NCI-H2227 (cell line): ENCODE data around the gene RERE.

Experiments
- DNase-seq: peaks from one replicate; lab custom pipeline; 2025; ENCODE audit not compliant: unreplicated experiment; lab: John Stamatoyannopoulos, UW

Gene RERE

DNA sequence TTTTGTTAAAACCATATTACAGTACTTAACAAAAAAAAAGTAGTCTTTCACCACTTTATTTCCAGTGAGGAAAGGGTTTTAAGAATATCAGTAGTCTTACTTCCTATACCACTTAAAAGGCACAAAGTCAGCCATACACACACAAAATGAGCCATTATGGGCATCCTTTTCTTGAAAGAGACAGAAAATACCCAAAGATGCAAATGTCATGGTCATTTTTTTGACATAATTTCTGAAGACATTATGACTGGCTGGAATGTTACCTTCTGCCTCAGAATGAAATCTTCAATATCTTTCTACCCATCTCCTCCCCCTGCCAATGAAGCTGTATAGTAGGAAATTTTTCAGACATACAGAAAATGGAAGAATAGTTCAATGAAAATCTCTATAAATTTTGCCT lies 261.9 kb downstream of the RERE start:
- no peak for DNase-seq

DNA sequence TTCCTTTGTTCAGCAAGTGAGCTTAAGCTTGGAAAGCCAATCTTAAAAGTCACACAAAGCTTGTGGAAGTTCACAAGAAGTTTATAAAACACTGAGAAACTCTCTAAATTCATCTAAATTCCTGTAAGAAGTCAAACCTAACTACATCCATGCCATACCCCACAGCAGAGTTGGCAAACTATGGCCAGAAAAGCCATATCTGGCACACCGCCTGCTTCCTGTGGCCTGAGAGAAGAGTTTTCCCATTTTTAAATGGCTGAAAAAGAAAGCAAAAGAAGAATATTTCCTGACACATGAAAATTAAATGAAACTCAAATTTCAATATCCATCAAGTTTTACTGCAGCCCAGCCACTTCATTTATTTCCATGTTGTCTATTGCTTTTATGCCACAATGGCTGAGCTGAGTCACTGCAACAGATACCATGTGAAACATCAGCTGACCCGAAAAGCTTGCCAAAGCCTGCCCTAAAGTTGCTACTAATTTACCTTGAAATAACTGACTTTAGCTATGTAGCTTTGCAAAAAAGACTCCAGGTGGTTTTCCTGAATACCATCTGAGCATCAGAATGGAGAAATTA lies 262.4 kb downstream of the RERE start:
- no peak for DNase-seq

DNA sequence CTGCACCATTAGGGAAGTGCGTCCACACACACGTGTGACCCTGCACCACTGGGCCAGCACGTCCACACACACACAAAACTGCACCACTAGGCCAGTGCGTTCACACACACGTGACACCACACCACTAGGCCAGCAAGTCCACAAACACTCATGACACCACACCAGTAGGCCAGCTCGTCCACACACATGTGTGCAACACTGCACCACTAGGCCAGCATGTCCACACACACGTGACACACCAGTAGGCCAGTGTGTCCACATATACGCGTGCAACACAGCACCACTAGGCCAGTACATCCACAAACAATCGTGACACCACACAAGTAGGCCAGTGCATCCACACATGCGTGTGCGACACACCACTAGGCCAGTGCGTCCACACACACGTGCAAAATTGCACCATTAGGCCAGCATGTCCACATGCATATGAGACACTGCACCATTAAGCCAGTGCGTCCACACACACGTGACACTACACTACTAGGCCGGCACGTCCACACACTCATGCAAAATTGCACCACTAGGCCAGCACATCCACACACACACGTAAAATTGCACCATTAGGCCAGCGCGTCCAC lies 264.5 kb downstream of the RERE start:
- no peak for DNase-seq

DNA sequence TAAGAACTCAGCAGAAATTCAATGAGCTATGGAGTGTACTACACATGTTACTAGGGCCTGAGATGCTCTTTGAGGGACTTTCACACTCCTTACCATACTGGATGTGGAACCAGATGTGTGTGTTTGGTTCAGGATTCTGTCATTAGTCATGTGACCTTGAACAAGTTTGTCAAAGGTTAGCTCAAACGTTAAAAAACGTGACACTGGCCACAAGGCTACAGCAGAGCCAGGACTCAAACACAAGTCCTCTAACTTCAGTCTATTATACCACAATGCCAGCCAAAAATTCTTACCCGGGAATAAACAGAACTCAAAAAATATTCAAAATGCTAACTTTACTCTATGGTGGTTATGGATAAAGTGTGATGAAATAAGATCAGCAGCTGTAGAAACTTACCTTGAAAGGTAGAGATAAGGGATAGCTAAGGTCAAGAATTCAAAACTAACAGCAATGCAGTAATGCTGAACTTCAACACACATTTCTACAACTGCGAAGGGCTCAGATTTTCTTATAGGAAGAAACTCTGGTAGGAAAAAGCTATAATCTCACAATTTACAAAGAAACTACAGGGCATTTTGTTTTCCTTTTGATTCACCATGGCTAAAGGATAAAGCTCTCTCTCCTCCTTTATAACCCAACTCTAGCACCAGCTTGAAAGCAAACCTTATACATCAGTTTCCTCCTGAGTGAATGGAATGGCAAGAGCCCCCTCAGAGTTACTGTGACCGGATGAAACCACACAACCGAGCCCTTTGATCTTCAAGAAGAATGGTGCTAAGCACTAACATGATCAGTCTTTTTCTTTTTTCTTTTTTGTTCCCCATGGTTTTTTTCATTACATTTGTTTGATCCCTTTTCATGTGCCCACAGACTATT lies 265.6 kb downstream of the RERE start:
- no peak for DNase-seq

DNA sequence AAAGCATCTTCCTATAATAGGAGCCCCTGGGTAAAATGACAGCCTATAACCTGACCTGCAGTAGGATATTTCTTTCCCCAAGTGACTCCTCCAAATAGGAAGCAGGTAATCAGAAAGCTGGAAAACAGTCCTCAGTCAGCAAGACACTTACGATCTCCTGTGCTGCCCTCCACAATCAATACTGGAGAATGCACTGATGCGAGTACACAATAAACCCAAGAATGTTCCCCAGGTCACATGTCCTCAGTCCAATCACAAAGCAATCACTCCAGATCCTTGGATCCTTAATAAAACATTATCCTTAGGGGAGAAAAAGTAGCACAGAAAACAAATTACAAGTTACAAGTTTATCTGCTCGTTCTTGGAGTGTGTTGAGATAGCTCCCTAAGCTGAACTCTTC lies 266.4 kb downstream of the RERE start:
- no peak for DNase-seq

DNA sequence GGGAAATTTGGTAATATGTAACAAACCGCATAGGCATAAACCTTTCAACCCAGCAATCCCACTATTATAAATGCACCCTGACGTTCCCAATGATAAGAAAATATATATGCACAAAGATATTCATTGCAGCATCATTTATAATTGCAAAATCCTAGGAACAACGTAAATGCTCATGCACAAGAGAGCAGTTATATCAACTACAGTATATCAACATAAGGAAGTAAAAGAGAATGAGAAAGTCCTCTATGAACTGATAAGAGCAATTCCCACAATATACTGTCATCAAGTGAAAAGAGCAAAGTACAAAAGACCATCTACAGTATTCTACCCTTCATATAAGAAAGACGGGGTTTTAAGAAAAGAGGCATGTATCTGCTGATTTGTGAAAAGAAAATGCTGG lies 269.6 kb downstream of the RERE start:
- no peak for DNase-seq

DNA sequence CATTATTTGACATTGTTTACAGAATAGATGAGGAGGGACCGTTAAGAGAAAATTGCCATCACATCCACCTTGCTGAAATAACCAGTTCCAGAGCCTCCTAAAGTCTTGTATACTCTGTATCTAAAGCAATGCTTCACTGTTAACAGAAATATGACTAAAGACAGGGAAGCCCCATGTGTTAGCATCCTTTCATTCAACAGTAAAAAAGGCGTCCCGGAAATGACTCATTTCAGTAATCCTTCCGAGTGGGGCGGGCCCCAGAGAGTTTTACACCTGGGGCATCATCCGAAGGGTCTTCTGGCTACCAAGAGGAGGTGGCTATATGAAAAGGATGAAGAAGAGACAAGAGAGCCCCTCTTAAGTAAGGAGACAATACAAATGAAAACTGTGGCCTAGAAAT lies 272.4 kb downstream of the RERE start:
- no peak for DNase-seq

DNA sequence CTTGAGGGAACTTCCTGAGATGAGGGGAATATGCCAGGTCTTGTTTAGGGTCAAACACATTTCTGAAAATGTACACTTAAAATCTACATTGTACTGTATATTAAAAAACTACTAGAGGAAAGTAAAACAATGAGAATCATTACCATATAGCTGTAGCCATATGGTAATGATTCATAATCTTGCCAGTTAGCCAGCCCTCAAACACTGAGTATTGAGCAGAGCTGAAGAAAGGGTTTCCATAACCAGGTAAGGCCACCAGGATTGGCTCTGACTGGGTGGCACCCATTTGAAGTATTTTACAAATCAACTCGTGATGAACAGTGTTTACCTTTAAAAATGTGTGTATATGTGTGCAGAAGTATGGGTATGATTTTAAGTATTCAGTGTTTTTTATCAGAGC lies 272.8 kb downstream of the RERE start:
- DNase-seq: no peak

DNA sequence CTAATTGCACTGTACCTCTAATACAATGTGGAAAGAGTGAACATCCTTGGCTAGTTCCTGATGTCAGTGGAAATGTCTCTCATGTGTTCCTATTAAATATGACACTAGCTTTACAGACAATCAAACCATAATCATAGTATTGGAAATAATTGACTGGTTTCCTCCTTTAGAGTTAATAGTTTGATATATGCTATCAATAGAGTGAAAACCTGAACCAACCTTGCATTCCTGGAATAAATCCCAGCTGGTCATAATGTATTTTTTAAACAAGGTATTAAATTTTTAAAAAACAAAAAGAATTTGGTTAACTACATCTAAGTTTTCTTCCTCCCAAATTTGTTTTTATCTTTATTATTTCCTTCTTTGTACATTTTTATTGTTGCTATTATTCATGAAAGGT lies 273.5 kb downstream of the RERE start:
- DNase-seq: no peak

DNA sequence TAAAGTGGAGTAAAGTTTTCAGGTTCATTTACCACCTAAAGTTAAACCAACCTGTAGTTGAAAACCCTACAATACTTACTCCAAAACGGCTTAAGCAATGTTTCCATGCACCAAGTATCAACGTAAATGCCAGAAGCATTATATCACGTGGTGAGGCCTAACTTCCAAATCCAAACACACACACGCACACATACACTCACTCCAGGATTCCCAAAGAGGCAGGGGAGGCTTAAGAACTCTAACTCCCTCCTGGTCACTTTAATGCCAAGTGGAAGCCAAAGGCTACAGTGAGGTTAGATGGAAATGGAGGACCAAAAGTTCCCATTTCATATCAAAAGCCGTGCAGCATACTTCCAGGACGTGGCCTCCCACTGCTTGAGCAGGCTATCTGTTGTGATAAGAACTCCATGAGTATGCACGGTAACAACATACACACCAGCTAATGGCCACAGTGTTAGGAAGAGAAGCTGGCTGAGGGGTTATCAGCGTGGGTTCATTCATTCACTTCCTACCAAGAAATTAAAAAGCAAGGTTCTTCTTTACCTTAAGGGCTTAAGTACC lies 275.4 kb downstream of the RERE start:
- DNase-seq: no peak

DNA sequence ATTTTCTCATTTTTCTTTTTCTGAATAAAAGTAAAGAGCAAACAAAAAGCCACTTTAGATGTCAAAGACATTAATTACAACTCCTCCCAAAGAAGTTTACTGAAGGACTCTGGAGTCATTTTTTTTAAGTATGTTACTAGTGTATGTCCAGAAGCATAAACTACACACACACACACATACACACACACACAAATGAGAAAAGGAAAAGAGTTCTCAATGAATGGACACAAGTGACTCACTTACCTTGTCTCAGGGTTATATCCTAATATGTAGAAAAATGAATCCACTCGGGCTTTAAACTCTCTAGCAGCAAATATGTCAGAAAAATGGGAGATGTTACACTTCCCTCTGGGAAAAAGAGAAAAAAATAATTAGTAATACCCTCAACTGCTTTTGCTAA lies 276.5 kb downstream of the RERE start:
- DNase-seq: no peak

DNA sequence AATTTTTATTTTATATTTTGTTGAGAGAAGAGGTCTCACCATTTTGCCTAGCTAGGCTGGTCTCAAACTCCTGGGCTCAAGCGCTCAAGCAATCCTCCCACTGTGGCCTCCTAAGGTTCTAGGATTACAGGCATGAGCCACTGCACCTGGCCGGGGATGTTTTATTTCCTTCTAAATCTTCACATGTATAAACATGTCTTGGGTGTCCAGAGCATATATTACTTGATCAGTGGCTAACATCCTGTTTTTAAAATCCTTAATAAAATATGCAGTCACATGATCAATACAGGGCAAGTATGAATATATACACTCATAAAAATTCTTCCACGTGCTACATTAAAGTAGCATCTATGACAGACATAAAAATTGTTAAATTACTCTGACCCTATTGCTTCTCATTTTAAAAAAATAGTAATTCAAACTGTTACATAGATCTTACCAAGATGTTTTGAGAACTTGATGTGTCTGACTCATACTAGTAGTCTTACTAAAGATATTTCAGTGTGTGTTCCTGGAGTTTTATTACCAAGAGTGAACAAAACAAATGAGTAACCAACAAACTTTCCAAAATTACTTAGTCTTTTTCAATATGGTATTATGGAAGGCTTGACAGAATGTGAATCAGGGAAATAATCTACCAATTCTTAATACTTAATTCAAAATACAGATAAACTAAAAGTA lies 277.0 kb downstream of the RERE start:
- no peak for DNase-seq

DNA sequence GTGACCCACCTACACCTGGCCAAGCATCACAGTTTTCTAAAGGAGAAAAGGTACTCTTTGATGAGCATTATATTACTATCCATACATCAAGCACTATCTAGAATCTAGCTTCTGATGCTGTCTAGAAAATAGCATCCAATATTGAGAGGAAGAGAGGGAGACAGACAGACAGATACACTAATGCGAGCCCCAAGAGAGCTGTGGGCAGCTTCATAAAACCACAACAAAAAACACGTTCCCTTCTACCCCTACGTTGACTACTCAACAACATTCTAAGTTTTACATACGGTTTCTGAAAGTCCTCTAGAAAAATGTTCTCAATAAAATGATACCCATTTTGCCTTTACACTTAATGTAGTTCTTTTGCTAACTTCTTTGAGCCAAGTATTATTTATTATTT lies 277.8 kb downstream of the RERE start:
- no peak for DNase-seq

DNA sequence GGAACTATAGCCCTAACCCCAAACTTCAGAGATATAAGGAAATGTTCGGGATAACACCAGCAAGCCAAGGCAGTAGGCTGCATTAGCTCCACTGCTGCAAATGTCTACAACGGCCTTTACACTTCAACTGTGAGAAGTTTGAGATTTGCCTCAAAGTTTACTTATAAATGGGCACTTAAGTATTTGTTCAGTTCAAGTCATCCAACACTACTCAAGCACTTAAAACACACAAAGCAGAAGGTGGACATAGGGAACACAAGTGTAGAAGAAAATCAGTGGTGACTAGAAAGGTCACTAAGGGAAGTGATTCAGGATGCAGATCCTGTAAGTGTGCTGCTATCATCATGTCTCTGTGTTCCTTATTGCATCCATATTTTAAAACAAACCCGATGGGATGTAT lies 278.9 kb downstream of the RERE start:
- no peak for DNase-seq

DNA sequence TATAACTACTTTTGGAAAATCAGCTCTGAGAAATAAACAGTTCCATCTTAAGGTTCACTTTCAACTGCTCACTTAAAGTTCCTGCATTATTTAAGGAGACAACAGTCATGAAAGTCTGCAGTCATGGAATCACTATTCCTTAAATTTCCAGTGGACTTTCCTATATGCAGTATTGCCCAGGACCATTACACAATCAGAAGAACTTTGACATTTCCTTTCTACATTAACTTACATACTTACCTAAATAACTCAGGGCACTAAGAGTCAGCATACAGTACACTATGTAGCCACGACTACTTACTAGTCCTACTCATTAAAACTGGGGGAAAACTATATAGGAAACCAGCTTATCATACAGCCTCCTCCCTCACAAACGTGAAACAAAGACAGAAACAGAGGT lies 279.4 kb downstream of the RERE start:
- no peak for DNase-seq

DNA sequence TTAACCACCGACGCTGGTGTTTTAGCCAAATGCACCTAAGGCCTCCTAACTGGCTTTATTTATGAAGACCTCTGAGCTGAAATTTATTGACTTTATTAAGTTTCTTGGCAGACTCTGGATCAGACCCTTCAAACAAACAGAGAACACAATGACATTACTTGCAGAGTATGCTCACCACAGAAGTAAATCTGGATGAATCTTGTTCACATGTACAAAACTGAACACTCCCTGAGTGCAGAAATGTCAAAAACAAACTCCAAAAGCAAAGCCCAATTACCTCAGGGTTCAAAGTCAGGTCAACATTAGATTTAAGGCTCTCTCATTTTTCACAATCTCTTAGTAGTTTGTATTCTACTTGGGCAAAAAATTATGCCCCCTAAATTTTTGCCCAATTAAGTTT lies 280.9 kb downstream of the RERE start:
- no peak for DNase-seq

DNA sequence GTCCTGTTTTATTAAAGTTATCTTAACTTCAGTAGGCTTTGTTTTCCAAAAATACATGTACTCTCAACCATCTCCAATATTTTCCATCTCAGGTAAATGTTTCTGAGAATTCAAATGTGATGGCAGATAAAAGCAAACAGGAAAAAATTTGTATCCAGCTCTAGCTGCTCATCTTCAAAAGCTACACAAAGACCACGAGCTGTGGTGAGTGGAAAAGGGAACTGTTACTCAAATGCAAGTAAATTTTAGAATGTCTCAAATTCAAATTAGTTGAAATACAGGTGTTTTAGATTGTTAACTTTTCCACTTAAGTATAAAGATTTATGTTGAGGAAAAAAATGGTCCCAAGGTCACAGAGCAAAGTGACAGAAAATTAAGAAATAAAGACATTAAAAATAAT lies 283.5 kb downstream of the RERE start:
- no peak for DNase-seq

DNA sequence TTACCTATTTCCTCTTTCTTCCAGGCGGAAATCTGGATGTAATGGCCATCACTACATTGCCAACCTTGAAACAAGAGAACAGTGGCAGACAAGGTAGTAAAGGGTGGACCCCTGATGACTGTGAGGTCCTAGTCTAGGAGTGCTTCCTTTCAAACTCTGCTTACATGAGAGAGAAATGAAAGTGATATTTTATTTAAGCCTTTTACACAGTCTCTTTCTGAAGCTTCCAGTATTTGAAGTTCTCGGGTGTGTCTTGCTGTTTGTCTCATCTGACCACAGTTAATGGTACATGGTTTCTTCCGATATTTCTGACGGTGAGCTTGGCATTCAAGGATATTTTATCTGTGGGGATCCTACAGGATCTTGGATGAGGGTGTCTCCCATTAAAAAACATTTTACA lies 284.3 kb downstream of the RERE start:
- no peak for DNase-seq

DNA sequence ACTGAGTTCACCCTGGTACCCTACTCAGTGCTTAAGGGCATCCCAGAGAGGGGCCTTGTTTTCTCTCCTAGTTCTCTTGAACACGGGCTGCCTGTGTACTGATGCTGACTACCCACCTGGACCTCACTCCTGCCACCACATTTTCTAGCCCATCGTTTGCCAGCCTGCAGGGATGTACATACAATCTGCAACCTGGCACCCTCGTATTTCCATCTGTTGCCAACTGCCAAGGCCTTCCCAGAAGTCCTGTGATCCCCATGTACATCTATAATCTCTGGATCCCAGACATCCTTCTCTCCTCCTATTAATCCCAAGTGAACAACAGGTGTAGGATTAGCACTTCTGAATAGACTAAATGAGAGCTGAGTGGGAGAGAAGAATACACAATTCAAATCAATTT lies 287.5 kb downstream of the RERE start:
- no peak for DNase-seq

DNA sequence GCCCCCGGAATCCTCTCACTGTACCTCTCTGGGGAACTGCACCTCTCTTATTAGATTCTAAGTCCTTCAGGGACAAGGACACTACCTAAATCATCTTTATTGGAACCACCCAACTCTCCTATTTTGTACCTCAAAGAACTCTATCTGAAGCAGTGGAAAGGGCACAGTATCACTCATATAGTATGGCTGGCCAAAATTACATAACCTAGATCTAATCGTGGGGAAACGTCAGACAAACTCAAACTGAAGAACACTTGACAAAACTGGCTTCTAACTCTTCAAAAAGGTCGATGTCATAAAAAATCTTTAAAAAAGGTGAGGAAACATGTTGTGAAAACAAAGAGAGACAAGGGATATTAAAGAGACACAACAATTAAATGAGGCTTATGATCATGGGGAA lies 289.5 kb downstream of the RERE start:
- DNase-seq: no peak

DNA sequence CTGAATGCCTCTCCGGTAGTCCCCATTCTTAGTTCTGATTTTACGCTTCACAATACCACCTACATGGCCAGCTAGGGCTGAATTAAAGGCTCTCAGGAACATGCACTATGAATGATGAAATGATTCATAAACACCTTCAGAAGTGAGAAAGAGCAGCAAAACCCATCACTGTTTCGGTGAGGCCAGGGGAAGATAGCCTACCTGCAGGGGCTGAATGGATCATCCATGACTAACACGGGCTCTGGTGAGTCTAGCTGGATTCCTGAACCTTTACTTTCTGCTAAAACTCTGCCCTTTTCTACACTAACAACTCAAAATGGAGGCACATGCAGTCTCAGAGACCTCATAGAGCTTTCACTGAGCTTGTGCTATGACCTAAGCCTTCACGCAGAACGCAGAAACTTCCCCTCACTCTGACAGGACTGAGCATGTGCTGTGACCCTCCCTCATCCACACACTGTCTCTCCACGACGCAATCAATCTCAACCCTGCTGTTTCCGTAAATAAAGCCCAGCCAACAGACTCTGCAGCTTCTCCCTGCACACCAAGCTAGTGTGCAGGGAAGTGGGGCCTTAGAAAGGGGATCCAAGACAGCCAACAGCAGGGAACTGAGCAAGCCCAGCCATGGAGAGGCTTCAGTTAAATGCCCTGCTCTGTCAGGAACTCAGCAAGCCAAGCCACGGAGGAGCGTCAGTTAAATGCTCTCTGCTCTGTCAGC lies 291.7 kb downstream of the RERE start:
- DNase-seq: peak; percentile 96
